ENCODE measurements around the gene ALG2. TPM values are rescaled to one million over a fixed set of nuclear protein-coding genes. Genes with fewer than 3 reads are reported as not detected.

ALG2 gene
- total RNA-seq, 1 experiment from 2014 or later: 39.8 TPM

DNA sequence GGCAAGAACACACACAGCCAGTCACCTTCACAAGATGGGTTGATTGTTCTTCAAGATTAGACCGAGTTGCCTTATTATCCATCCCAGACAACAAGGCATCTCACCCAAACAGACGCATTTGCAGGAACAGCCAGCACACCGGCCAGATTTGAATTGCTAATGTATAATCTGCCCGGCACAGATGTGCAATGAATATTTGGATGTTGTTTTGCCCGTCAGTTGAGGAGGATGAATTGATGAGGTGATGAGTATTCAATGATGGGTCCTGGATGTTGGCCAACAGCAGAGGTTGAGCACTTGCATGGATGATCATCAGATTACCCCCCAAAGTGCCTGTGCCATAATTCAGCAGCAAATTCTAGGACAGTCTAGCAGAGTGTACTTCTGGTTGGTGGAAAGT, 20.1 kb downstream of the ALG2 start:
- Mint-ChIP-seq H3K36me3 (ENCODE audit: insufficient read depth, unreplicated experiment) (no peaks in the 10 kb centered on the region), H3K27ac (ENCODE audit: unreplicated experiment) (no peak overlapping the region), H3K4me3 (ENCODE audit: unreplicated experiment) (no peak overlapping the region), H3K9me3 (ENCODE audit: unreplicated experiment) (no peaks in the 10 kb centered on the region), H3K4me1 (ENCODE audit: low read depth, unreplicated experiment) (no peaks in the 10 kb centered on the region), H3K27me3 (ENCODE audit: insufficient read depth, unreplicated experiment) (peaks cover 1% of the 10 kb centered on the region)
- CTCF ChIA-PET: no interaction called here
- no peaks in the 10 kb centered on the region for H3K36me3 ChIP-seq (ENCODE audit: control insufficient read depth, insufficient read depth, low read length)
- H3K4me1 ChIP-seq: no peaks in the 10 kb centered on the region
- no peak for DNase-seq
- H3K9me3 ChIP-seq: no peaks in the 10 kb centered on the region
- no peak overlapping the region for H3K4me3 ChIP-seq (ENCODE audit: low read depth, low read length)
- H3K27me3 ChIP-seq (replicated peaks; ENCODE audit: control insufficient read depth, insufficient read depth, low read length): no peaks in the 10 kb centered on the region
- TF ChIP-seq, protein P1, sequence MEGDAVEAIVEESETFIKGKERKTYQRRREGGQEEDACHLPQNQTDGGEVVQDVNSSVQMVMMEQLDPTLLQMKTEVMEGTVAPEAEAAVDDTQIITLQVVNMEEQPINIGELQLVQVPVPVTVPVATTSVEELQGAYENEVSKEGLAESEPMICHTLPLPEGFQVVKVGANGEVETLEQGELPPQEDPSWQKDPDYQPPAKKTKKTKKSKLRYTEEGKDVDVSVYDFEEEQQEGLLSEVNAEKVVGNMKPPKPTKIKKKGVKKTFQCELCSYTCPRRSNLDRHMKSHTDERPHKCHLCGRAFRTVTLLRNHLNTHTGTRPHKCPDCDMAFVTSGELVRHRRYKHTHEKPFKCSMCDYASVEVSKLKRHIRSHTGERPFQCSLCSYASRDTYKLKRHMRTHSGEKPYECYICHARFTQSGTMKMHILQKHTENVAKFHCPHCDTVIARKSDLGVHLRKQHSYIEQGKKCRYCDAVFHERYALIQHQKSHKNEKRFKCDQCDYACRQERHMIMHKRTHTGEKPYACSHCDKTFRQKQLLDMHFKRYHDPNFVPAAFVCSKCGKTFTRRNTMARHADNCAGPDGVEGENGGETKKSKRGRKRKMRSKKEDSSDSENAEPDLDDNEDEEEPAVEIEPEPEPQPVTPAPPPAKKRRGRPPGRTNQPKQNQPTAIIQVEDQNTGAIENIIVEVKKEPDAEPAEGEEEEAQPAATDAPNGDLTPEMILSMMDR (IDR thresholded peaks at IDR 0.05; ENCODE audit: insufficient read depth in 1 of 2, low read depth in 1 of 2, low read length in 1 of 2, severe bottlenecking in 1 of 2, unreplicated experiment in 1 of 2): no peak
- no TSS peak for BruUV-seq (replicated peaks)
- POLR2A ChIA-PET: no interaction called here
- intact Hi-C loops (cut with micrococcal nuclease; ENCODE audit: unreplicated experiment): no loop called here

DNA sequence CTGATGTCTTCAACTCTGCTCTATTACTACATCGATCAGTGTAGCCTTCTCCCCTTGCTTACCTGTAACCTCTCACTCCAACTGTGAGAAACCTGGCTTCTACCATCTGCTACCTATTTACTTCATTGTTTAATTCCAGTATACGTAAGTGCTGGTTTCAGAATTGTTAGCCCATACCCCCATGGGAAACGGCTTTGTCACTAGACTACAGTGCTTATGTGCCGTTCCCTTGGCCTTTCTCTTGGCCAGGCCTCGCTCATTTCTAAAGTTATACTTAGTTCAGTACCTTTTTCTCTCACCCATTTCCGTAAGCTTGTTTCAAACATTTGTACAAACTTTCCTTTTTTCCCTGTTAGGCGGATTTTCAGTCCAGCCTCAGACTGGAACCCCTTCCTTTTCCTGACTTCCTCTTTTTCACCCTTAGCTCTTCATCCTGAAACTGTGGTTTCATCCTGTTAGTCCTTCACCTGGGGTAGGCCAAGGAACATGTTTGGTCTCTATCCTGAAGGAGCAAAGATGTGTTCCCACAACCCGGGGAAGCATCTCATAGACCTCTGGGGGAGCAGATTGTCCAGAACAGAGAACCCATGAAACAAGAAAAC, 21.7 kb downstream of the ALG2 start:
- no peaks in the 10 kb centered on the region for H3K4me1 Mint-ChIP-seq (ENCODE audit: low read depth, unreplicated experiment)
- no peaks in the 10 kb centered on the region for H3K36me3 Mint-ChIP-seq (ENCODE audit: insufficient read depth, unreplicated experiment)
- ChIA-PET CTCF (no interaction called here), POLR2A (no interaction called here)
- H3K4me3 ChIP-seq (ENCODE audit: low read depth, low read length): no peak overlapping the region
- H3K9me3 ChIP-seq: no peaks in the 10 kb centered on the region
- H3K9me3 Mint-ChIP-seq (ENCODE audit: unreplicated experiment): no peaks in the 10 kb centered on the region
- H3K27me3 Mint-ChIP-seq (ENCODE audit: insufficient read depth, unreplicated experiment): peaks cover 7% of the 10 kb centered on the region
- DNase-seq: no peak
- intact Hi-C loops (cut with micrococcal nuclease; ENCODE audit: unreplicated experiment): no loop called here
- TF ChIP-seq, protein P1 (IDR thresholded peaks at IDR 0.05; ENCODE audit: insufficient read depth in 1 of 2, low read depth in 1 of 2, low read length in 1 of 2, severe bottlenecking in 1 of 2, unreplicated experiment in 1 of 2): no peak
- H3K36me3 ChIP-seq (ENCODE audit: control insufficient read depth, insufficient read depth, low read length): no peaks in the 10 kb centered on the region
- H3K4me3 Mint-ChIP-seq (ENCODE audit: unreplicated experiment): no peak overlapping the region
- H3K27ac Mint-ChIP-seq (ENCODE audit: unreplicated experiment): no peak overlapping the region
- H3K4me1 ChIP-seq: no peaks in the 10 kb centered on the region
- BruUV-seq (replicated peaks): no TSS peak
- no peaks in the 10 kb centered on the region for H3K27me3 ChIP-seq (replicated peaks; ENCODE audit: control insufficient read depth, insufficient read depth, low read length)

DNA sequence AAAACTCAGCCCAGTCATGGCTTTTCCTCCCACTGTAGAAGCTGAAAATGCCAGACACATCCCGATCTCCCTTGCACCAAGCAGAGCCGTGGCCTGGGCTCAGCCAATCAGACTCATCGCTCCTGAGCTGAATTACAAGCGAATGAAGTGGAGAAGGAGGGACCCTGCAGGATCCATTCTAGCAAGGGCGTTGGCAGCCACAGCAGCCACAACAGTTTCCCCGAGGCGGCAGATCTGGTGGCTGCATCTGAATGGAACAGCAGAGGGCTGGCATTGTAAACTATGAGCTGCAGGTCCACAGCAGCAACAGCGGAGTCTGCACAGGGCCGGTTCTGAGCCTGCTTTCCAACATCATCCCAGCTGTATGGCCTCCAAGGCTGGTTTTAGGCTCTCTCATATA, 23.8 kb downstream of the ALG2 start:
- Histone ChIP-seq H3K9me3 (no peaks in the 10 kb centered on the region), H3K27me3 (replicated peaks; ENCODE audit: control insufficient read depth, insufficient read depth, low read length) (no peaks in the 10 kb centered on the region), H3K4me1 (no peaks in the 10 kb centered on the region), H3K4me3 (ENCODE audit: low read depth, low read length) (no peak overlapping the region), H3K36me3 (ENCODE audit: control insufficient read depth, insufficient read depth, low read length) (no peaks in the 10 kb centered on the region)
- Mint-ChIP-seq H3K4me1 (ENCODE audit: low read depth, unreplicated experiment) (no peaks in the 10 kb centered on the region), H3K27me3 (ENCODE audit: insufficient read depth, unreplicated experiment) (peaks cover 11% of the 10 kb centered on the region), H3K9me3 (ENCODE audit: unreplicated experiment) (no peaks in the 10 kb centered on the region), H3K4me3 (ENCODE audit: unreplicated experiment) (no peak overlapping the region), H3K36me3 (ENCODE audit: insufficient read depth, unreplicated experiment) (no peaks in the 10 kb centered on the region), H3K27ac (ENCODE audit: unreplicated experiment) (no peak overlapping the region)
- intact Hi-C loops (cut with micrococcal nuclease; ENCODE audit: unreplicated experiment): no loop called here
- CTCF ChIA-PET: no interaction called here
- no peak for DNase-seq
- no TSS peak for BruUV-seq (replicated peaks)
- TF ChIP-seq, protein P1 (IDR thresholded peaks at IDR 0.05; ENCODE audit: insufficient read depth in 1 of 2, low read depth in 1 of 2, low read length in 1 of 2, severe bottlenecking in 1 of 2, unreplicated experiment in 1 of 2): no peak
- POLR2A ChIA-PET: no interaction called here
